AG04450 (cell line): ENCODE measurements around the gene SAMD11. TPM values are rescaled to one million over a fixed set of nuclear protein-coding genes. Genes with fewer than 3 reads are reported as not detected.
"Not testable (repeated sequence)": the region's sequence is repeated elsewhere in the genome, so short reads cannot be mapped to it uniquely, and the experiment has no call there.

Experiments used
- CTCF ChIA-PET: fragments of 300-600, 350-600 bp; formaldehyde crosslinking; extraction: SDS; loops from one replicate; lab custom pipeline; 2022; ENCODE audit warnings: antibody characterized with exemption, inconsistent platforms; lab: Charles Lee
- POLR2A ChIA-PET: fragments of 350-600 bp; formaldehyde crosslinking; extraction: SDS; loops from one replicate; lab custom pipeline; 2021; ENCODE audit warnings: antibody characterized with exemption, inconsistent platforms; lab: Yijun Ruan, JAX
- DNase-seq: peaks from one replicate; pipeline ENCODE4 v3.0.0-alpha.2; 2011; ENCODE audit warnings: low read depth, low spot score
- H3K27ac ChIP-seq: one replicate; pipeline ENCODE4 v1.5.1; 2012; ENCODE audit warnings: low read depth, low read length, control low read depth
- H3K27me3 ChIP-seq: one replicate; pipeline ENCODE4 v1.6.0; 2012; ENCODE audit warnings: low read length; ENCODE audit not compliant: control insufficient read depth, insufficient read depth
- H3K4me3 ChIP-seq: 2 replicates; pipeline ENCODE4 v1.5.1; 2011; ENCODE audit warnings: mild to moderate bottlenecking, low read depth, low read length, control low read depth
- H3K9me3 ChIP-seq: 2 replicates; pipeline ENCODE4 v1.5.1; 2012; ENCODE audit warnings: low read length; ENCODE audit not compliant: control insufficient read depth, insufficient read depth
- CTCF ChIP-seq: IDR thresholded peaks from 2 replicates; pipeline ENCODE4 v1.5.1; 2011; ENCODE audit warnings: low read depth, low read length, control low read depth, inconsistent platforms
- polyA plus RNA-seq: library from polyadenylated mRNA; depleted of rRNA; stranded (reverse); fragments of >200 nt; gene quantifications from 2 replicates; pipeline ENCODE4 v1.2.3, GENCODE V29; 2011

SAMD11 gene
- polyA plus RNA-seq, 1 experiment = 1.6 TPM

- Histone ChIP-seq H3K4me3 (no peak overlapping the region), H3K27me3 (peaks cover 31% of the 10 kb centered on the region), H3K9me3 (no peaks in the 10 kb centered on the region; the same call in 1 of the 2 replicates), H3K27ac (no peak overlapping the region)
- no peak for TF ChIP-seq CTCF
- DNase-seq = no peak
- CTCF ChIA-PET = no interaction called here
- POLR2A ChIA-PET = no interaction called here
These were observed 37.4 kb upstream of the SAMD11 start for GRCh38 chr1:886311-886710.

GRCh38 chr1:886760-887159 lies 37.0 kb upstream of the SAMD11 start:
- Histone ChIP-seq H3K27me3 (peaks cover 31% of the 10 kb centered on the region), H3K27ac (no peak overlapping the region), H3K4me3 (no peak overlapping the region), H3K9me3 (no peaks in the 10 kb centered on the region; the same call in 1 of the 2 replicates)
- no peak for TF ChIP-seq CTCF
- CTCF ChIA-PET = interaction anchor here (2.2 kb wide), 1 partner anchor 17 kb away, joined by 6 read pairs; no protein-coding TSS in a partner anchor
- DNase-seq = no peak
- POLR2A ChIA-PET = no interaction called here

GRCh38 chr1:888297-888696 lies 35.4 kb upstream of the SAMD11 start:
- Histone ChIP-seq H3K4me3 (no peak overlapping the region), H3K27ac (no peak overlapping the region), H3K9me3 (no peaks in the 10 kb centered on the region; the same call in 1 of the 2 replicates), H3K27me3 (peaks cover 24% of the 10 kb centered on the region)
- no peak for DNase-seq
- TF ChIP-seq CTCF = no peak
- CTCF ChIA-PET = interaction anchor here (2.2 kb wide), 1 partner anchor 19 kb away, joined by 6 read pairs; no protein-coding TSS in a partner anchor
- POLR2A ChIA-PET = no interaction called here

- H3K27ac ChIP-seq, DNase-seq, H3K9me3 ChIP-seq, CTCF ChIA-PET, H3K4me3 ChIP-seq: not testable (repeated sequence)
- POLR2A ChIA-PET = interaction anchor here (0.7 kb wide), 1 partner anchor 20 kb away, joined by 4 read pairs; no protein-coding TSS in a partner anchor
- H3K27me3 ChIP-seq = peaks cover 21% of the 10 kb centered on the region
These were observed 33.9 kb upstream of the SAMD11 start for GRCh38 chr1:889774-890173.

- H3K4me3 ChIP-seq, DNase-seq, H3K9me3 ChIP-seq, H3K27ac ChIP-seq, CTCF ChIA-PET: not testable (repeated sequence)
- H3K27me3 ChIP-seq = peaks cover 23% of the 10 kb centered on the region
- POLR2A ChIA-PET = interaction anchor here (0.7 kb wide), 1 partner anchor 20 kb away, joined by 4 read pairs; no protein-coding TSS in a partner anchor
These were observed 33.5 kb upstream of the SAMD11 start for GRCh38 chr1:890234-890633.

- DNase-seq = no peak
- H3K27me3 ChIP-seq = peaks cover 23% of the 10 kb centered on the region
- ChIA-PET POLR2A (no interaction called here), CTCF (no interaction called here)
- H3K9me3 ChIP-seq = no peaks in the 10 kb centered on the region; the same call in 1 of the 2 replicates
- H3K4me3 ChIP-seq = no peak overlapping the region
- no peak overlapping the region for H3K27ac ChIP-seq
- 0 out of 2 replicates have a peak, but pooled peaks have one; percentile 14 for TF ChIP-seq CTCF
These were observed 33.1 kb upstream of the SAMD11 start for GRCh38 chr1:890661-891060.
